Adrenal gland (tissue), 5 donors: ENCODE measurements around the gene ARHGAP40.

Experiments used
- CTCF ChIP-seq, 6 experiments: fragments of 450-650 bp in 4 of 6; fragments of 200-600 bp in 2 of 6; sonication (generic) in 1 of 6; IDR thresholded peaks; 1 replicate in 5 of 6; 2 replicates in 1 of 6; pipeline versions ENCODE4 v1.5.1 to v1.8.0; 2016 to 2021; ENCODE audit warnings: antibody characterized with exemption in 6 of 6, mild to moderate bottlenecking in 2 of 6, moderate library complexity in 1 of 6
- POLR2A ChIP-seq, 2 donors: fragments of 450-650 bp; IDR thresholded peaks; one replicate each; pipeline ENCODE4 v1.6.1; 2017; ENCODE audit warnings: antibody characterized with exemption in 2 of 2, mild to moderate bottlenecking in 2 of 2, moderate library complexity in 1 of 2
- donor health status: DM: no; HTN: no; CAD: no.

GRCh38 chr20:38583306-38583705 is 18.3 kb upstream of the ARHGAP40 start:
- no peak for TF ChIP-seq CTCF (IDR thresholded peaks at IDR 0.05)
- TF ChIP-seq POLR2A (IDR thresholded peaks at IDR 0.05) = no peak
